GM21526 (cell line): ENCODE results near the gene C16orf54.
A peak's percentile ranks its signal among the peaks of the same experiment; 100 is the strongest.
"Not testable (repeated sequence)": the region's sequence is repeated elsewhere in the genome, so short reads cannot be mapped to it uniquely, and the experiment has no call there.

Experiments
- ATAC-seq: cut with Tn5 transposase; IDR thresholded peaks from one replicate; pipeline ENCODE4 v1.9.1; 2021; ENCODE audit warnings: moderate library complexity; ENCODE audit not compliant: unreplicated experiment, low FRiP score

The C16orf54 gene, protein sequence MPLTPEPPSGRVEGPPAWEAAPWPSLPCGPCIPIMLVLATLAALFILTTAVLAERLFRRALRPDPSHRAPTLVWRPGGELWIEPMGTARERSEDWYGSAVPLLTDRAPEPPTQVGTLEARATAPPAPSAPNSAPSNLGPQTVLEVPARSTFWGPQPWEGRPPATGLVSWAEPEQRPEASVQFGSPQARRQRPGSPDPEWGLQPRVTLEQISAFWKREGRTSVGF

DNA sequence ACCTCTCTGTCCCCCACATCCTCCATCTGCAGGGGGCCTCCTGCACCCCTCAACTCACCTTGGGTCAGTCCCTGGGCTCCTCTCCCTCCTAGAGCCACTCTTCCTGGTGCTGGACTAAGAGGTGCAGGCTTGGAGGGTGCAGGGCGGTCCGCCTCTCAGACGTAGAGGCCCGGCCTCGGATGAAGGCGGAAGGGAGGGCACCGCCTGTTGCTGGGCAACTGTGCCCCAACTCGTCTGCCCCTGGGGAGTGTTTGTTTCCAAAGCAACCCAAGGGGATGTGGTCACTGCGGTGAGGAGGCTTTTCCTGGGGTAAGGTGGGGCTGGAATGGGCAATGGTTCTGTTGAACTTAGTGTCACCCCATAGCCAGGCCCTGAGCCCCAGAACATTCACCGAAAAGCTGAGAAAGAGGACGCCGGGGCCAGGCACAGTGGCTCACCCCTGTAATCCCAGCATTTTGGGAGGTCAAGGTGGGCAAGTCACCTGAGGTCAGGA lies at the start of gene C16orf54:
TSS of gene C16orf54 (minus strand) at position 138 of the 493 bp plus-strand sequence. CDS start 1,039 bp downstream, outside the sequence.
- ATAC-seq = peak; percentile 56

DNA sequence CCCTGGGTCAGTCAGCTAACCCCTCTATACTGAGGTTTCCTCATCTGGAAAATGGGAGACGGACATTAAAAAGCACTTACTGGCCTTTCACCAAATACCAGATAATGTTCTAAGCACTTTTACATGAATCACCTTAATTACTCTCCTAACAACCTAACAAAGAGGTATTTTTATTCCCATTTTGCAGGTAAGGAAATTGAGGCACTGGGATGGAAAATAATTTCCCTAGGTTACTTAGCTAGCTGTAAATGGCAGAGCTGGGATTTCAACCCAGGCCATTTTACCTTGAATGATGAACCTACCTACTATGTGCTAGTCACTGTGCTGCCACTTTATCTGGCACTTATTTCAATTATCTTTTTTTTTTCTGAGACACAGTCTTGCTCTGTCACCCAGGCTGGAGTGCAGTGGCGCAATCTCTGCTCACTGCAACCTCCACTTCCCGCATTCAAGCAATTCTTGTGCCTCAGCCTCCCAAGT lies 48.5 kb upstream of the C16orf54 start:
- ATAC-seq = no peak

DNA sequence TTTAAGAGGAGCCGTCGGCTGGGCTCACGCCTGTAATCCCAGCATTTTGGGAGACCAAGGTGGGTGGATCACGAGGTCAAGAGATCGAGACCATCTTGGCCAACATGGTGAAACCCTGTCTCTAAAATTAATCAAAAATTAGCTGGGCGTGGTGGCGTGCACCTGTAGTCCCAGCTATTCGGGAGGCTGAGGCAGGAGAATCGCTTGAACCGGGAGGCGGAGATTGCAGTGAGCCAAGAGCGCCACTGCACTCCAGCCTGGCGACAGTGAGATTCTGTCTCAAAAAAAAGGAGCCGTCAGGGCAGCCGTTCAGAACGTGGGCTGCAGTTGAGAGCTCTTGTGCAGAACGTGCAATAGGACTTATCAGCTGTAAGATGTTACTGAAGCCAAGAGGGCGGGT lies 47.4 kb upstream of the C16orf54 start:
- ATAC-seq = not testable (repeated sequence)

DNA sequence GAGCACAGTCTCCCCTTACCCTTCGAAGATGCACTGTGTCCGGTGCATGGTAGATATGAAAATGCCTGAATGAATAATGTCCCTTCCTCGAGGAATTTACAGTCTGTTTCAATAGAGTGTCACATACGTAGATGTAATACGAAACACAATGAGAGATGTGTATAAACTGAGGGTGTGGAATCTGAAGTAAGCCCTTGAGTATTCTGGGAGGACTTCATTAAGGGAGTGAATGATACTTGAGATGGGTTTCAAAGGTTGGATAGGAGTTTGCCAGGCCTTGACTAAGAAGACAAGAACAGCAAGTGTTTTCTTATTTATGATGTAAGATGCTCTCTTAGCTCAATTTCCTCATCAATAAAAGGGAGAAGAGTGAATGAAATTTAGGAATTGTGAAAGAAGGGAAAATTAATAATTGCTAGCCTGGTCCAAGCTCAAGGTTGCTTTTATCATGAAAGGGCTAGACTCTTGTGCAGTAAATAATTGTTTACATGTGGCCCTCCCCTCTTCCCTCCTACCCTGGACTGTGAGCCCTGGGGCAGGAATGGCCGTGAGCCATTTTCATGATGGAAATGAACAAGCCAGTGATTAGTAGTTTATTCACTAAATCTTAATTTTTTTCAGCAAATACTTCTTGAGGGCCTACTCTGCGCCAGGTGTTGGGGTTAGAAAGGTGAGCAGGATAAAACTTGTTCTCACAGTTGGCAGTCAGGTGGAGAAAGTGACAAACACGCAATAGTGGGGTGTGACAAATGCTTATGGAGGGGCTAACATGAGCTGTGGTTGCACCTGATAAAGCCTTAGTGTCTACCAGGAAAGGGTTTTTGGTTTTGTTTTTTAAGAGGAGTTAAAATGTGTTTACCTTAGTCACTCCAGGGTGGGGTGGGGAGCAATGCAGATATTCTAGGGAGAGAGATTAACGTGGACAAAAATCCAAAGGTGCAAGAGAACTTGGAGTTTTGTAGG lies 46.3 kb upstream of the C16orf54 start:
- no peak for ATAC-seq

DNA sequence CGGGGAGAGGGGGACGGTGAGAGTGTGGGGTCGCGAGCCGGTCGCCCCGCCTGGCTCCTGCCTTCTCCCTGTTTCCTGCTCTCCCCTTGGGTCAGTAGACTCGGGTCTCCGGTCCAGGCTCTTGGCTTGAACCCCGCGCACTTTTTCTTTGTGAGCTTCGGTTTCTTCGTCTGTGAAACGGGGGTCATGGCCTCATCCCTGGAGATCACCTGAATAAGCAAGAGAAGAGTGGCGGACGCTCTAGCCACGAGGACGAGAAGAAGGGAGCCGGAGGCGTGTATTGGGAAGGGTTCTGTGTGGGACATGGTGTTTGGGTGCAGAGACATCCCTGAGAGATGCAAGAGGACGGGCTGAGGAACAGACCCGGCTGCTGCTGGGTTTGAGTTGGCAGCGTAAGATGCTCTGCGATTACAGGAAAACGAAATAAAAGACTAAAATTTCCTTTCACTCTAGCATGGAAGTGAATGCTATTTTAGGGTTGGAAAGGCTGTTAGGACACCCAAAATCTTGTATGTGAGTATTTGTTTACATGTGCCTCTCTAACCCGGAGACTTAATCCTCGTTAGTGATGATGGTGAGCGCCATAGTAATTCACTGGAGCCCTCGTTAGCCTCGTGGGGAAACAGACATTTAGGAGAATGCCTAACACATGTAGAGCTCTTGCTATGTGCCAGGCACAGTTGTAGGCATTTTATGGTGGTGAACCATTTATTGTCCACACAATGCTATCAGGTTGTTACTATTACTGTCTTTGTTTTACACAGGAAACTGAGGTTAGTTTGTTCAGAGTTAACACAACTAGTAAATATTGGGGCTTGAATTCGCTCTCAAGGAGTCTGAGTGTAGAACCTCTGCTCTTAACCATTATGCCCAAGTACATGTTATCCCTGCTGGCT lies 45.4 kb upstream of the C16orf54 start:
- peak; percentile 7 for ATAC-seq

DNA sequence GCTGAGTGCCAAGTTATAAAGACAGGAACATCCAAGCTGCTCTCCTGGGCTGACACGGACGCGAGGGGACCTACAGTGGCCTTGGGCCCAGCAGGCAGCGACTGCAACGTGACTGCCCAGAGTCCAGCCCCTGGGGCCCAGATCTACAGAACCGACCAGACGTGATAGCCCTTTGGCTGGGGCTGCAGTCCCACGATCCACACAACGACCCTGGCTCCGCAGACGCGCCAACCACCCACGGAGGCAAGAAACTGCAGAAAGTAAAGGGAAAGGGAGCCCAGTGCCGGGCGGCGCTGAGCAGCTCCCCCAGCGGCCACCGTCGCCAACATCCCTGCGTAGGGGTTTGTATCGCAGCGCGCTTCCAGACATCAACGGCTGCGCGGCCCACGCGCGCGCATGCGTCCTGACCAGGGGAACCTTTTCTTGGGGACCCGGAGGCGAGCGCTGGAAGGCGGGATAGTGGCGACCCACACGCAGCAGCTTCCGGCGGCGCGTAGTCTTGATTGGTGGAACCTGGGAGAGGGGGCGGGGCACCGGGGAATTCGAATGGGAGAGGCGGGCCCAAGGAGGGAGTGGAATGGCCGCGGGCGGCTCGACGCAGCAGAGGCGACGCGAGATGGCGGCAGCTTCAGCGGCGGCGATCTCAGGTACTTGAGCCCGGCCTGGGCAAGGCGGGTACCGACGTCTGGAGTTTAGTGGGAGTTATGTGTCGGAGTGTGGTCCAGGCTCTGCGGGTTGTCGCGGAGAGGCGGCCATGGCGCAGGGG lies 44.6 kb upstream of the C16orf54 start, which contains the start of gene KIF22:
TSS of gene KIF22 (plus strand) at position 569 of the 766 bp plus-strand sequence. CDS start at position 578, 9 bp downstream.
- peak; percentile 78 for ATAC-seq

DNA sequence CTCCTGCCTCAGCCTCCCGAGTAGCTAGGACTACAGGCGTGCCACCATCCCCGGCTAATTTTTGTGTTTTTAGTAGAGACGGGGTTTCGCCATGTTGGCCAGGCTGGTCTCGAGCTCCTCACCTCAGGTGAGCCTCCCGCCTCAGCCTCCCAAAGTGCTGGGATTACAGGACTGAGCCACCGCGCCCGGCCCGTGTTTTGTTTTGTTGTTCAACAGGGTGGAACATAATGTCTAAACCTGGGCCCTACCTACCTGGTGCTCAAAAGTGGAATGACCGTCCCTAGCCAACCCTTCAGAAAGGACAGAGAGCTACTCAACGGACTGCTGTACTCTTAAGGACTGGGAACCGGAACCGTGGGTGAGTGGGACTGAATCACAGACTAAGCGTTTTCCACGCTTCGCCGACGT lies 44.0 kb upstream of the C16orf54 start:
- ATAC-seq = no peak

DNA sequence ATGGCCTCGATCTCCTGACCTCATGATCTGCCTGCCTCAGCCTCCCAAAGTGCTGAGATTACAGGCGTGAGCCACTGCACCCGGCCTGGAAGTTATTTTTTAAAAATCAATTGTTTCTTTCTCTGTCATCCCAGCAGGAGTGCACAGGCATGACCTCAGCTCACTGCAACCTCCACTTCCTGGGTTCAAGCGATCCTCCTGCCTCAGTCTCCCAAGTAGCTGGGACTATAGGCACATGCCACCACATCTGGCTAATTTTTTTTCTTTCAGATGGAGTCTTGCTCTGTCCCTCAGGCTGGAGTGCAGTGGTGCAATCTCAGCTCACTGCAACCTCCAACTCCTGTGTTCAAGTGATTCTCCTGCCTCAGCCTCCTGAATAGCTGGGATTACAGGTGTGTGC lies 41.4 kb upstream of the C16orf54 start:
- not testable (repeated sequence) for ATAC-seq

DNA sequence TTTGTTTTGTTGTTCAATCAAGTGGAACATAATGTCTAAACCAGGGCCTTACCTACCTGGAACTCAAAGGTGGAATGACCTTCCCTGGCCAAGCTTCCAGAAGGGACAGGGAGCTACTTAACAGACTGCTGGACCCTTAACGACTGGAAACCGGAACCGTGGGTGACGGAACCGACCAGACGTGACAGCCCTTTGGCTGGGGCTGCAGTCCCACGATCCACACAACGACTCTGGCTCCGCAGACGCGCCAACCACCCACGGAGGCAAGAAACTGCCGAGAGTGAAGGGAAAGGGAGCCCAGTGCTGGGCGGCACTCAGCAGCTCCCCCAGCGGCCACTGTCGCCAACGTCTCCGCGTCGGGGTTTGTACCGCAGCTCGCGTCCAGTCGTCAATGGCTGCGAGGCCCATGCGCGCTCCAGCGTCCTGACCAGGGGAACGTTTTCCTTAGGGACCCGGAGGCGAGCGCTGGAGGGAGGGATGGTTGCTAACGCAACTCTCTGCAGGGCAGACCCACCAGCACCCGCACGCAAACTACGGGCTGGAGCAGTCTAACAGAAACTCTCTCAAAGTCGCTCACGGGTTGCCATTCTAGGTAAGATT lies 39.2 kb upstream of the C16orf54 start:
- ATAC-seq = no peak

DNA sequence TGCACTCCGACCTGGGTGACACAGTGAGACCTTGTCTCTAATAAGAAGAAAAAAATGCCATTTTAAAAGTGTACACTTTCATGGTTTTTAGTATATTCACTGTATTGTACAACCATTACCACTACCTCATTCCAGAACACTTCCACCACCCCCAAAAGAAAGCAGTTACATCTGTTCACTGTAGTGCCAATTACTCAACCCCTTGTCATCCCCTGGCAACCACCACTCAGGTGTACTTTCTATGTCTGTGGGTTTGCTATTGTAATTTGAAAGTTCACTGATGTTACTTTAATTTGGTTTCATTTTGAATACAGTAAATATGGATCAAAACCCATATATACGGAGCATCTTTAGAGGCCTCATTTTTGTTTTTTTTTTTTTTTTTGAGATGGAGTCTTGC lies 38.4 kb upstream of the C16orf54 start:
- no peak for ATAC-seq

DNA sequence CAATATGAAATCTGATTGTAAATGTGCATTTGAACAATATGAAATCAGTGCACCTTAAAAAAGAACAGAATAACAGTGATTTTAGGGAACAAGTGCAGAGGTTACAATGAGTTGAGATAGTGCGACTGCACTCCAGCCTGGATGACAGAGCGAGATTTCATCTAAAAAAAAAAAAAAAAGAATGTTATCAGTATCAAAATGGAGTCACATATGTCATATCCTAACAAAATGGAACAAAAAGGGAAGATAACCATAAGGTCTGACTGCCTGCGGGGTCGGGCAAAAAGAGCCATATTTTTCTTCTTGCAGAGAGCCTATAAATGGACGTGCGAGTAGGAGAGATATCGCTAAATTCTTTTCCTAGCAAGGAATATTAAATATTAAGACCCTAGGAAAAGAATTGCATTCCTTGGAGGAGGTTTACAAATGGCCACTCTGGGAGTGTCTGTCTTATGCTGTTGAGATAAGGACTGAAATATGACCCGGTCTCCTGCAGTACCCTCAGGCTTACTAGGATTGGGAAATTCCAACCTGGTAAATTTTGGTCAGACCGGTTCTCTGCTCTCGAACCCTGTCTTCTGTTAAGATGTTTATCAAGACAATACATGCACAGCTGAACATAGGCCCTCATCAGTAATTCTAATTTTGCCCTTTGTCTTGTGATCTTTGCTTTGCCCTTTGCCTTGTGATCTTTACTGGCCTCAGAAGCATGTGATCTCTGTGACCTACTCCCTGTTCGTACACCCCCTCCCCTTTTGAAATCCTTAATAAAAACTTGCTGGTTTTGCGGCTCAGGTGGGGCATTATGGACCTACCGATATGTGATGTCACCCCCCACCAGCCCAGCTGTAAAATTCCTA lies 37.5 kb upstream of the C16orf54 start:
- not testable (repeated sequence) for ATAC-seq

DNA sequence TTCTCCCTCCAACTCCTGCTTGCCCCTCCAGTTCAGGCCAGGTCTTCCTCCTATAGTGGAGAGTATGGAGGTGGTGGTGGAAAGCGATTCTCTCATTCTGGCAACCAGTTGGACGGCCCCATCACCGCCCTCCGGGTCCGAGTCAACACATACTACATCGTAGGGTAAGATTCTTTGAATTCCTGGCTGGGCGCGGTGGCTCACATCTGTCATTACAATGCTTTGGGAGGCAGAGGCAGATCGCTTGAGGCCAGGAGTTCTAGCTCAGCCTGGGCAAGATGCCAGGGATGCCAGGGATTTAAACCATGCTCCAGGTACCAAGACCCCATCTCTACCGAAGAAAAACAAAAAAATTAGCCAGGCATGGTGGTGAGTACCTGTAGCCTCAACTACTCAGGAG lies 33.7 kb upstream of the C16orf54 start:
- no peak for ATAC-seq

DNA sequence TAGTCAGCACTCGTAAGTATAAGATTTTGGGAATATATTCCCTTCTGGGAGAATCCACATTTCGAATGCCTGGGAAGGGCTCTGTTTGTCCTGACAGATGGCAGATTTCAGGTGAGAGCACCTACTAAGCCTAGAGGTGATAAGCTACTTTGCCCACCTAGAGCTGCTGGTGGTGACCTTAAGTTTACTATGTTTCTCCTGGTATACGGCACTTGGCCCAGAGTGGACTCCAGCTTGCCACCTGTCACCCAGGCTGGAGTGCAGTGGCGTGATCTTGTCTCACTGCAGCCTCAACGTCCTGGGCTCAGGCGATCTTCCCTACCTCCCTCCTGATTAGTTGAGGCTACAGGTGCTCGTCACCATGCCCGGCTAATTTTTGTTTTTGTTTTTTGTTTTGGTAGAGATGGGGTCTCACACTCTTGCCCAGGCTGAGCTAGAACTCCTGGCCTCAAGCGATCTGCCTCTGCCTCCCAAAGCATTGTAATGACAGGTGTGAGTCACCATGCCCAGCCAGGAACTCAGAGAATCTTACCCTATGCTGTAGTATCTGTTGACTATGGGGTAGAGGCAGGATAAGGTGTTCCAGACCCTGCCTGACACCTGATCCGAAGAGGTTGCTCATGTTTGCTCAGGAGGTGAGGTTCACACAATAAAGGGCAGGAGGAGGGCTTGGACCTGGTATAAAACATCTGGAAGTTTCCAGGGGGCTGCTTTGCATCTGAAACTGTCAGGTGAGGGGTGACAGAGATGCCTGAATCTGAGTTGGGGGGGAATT lies 32.0 kb upstream of the C16orf54 start, which contains the start of gene ZG16:
TSS of gene ZG16 (plus strand) at position 681 of the 775 bp plus-strand sequence. CDS start 1,011 bp downstream, outside the sequence.
- no peak for ATAC-seq

DNA sequence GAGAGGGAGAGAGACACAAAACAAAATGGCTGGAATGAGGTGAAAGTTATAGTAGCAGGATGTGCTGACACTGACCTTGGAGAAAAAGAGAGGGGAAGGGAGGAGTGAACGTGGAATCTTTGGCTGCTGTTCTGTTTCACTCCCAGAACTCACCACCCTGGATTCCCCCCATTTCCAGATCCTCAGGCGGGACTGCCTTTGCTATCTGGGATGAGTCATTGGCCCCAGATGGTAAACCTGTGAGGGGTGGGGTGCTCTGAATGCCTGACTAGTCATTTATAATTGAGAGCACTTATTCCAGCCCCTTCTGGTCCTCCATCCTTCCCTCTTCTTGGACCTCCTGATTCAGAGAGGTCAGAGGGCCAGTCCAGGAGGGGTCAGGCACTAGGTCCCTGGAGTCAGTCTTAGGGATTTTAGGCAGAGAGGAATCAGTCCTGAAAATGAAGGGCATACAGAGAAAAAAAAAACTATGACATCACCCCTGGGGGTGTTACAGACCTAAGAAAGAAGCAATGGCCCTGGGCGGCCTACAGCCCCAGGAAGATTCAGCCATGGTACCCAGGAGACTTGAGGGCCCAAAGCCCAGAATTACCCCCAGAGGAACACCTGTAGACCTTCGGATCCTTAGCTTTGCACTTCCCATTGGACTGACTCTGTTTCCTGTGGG lies 30.1 kb upstream of the C16orf54 start:
- no peak for ATAC-seq

DNA sequence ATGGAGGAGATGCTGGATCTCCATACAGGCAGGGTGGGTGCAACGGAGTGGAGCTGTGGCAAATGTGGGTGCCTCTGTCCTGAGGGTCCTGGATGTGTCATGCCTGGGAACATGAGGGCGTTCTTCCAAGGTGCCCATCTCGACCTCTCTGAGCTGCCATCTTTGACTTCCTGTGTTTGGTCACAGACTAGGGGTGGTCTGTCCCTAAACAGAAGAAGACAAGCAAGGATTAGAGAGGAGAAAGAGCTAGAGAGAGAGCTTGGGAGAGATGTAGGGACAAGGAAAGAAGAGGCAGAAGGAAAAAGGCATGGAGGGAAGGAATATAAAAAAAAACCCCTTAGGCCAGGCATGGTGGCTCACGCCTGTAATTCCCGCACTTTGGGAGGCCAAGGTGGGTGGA lies 28.9 kb upstream of the C16orf54 start:
- no peak for ATAC-seq

DNA sequence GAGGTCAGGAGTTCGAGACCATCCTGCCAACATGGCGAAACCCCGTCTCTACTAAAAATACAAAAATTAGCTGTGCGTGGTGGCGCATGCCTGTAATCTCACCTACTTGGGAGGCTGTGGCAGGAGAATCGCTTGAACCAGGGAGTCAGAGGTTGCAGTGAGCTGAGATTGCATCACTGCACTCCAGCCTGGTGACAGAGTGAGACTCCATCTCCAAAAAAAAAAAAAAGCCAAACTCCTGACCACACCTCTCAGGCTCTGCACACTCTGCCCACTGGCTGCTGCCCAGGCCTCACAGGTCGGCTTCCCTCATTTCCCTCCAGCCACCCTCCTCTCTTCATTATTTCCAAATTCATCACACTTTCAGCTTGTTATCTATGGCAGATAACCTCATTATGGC lies 26.5 kb upstream of the C16orf54 start:
- ATAC-seq = not testable (repeated sequence)
